Measurements from ENCODE around the gene POLR2J2.
"Not testable (repeated sequence)": the region's sequence is repeated elsewhere in the genome, so short reads cannot be mapped to it uniquely, and the experiment has no call there.

Gene POLR2J2

GRCh38 chr7:102671166-102671955, at the start of gene POLR2J2:
Gene POLR2J2 (minus strand): TSS chr7:102671663. CDS start chr7:102671601, 62 bp downstream.
- in situ Hi-C loops (cut with HindIII; ENCODE audit: low sequenced_read_pairs), result not testable (repeated sequence)

GRCh38 chr7:102718491-102718890, 47.0 kb upstream of the POLR2J2 start:
- in situ Hi-C loops (cut with HindIII; ENCODE audit: low sequenced_read_pairs), result not testable (repeated sequence)

- in situ Hi-C loops (cut with HindIII; ENCODE audit: low sequenced_read_pairs), result not testable (repeated sequence)
Measured at GRCh38 chr7:102715718-102716117, 44.3 kb upstream of the POLR2J2 start.

- in situ Hi-C loops (cut with HindIII; ENCODE audit: low sequenced_read_pairs), result not testable (repeated sequence)
Measured at GRCh38 chr7:102714774-102715522, 43.5 kb upstream of the POLR2J2 start.

GRCh38 chr7:102713691-102714080, 42.2 kb upstream of the POLR2J2 start:
- in situ Hi-C loops (cut with HindIII; ENCODE audit: low sequenced_read_pairs), result not testable (repeated sequence)

- in situ Hi-C loops (cut with HindIII; ENCODE audit: low sequenced_read_pairs), result not testable (repeated sequence)
Measured at GRCh38 chr7:102713011-102713690, 41.7 kb upstream of the POLR2J2 start.

- in situ Hi-C loops (cut with HindIII; ENCODE audit: low sequenced_read_pairs), result not testable (repeated sequence)
Measured at GRCh38 chr7:102698962-102699750, 27.7 kb upstream of the POLR2J2 start.

GRCh38 chr7:102697642-102698512, 26.4 kb upstream of the POLR2J2 start:
- in situ Hi-C loops (cut with HindIII; ENCODE audit: low sequenced_read_pairs), result not testable (repeated sequence)

GRCh38 chr7:102696009-102696408, 24.5 kb upstream of the POLR2J2 start:
- in situ Hi-C loops (cut with HindIII; ENCODE audit: low sequenced_read_pairs), result not testable (repeated sequence)

GRCh38 chr7:102695033-102695552, 23.6 kb upstream of the POLR2J2 start:
- in situ Hi-C loops (cut with HindIII; ENCODE audit: low sequenced_read_pairs), result not testable (repeated sequence)

- in situ Hi-C loops (cut with HindIII; ENCODE audit: low sequenced_read_pairs), result not testable (repeated sequence)
Measured at GRCh38 chr7:102694008-102694407, 22.5 kb upstream of the POLR2J2 start.

GRCh38 chr7:102690602-102691001, 19.1 kb upstream of the POLR2J2 start:
- in situ Hi-C loops (cut with HindIII; ENCODE audit: low sequenced_read_pairs), result not testable (repeated sequence)

GRCh38 chr7:102689436-102690282, 18.2 kb upstream of the POLR2J2 start:
- in situ Hi-C loops (cut with HindIII; ENCODE audit: low sequenced_read_pairs), result not testable (repeated sequence)

- in situ Hi-C loops (cut with HindIII; ENCODE audit: low sequenced_read_pairs), result not testable (repeated sequence)
Measured at GRCh38 chr7:102688299-102689036, 17.0 kb upstream of the POLR2J2 start.

GRCh38 chr7:102682560-102682959, 11.1 kb upstream of the POLR2J2 start:
- in situ Hi-C loops (cut with HindIII; ENCODE audit: low sequenced_read_pairs), result not testable (repeated sequence)

- in situ Hi-C loops (cut with HindIII; ENCODE audit: low sequenced_read_pairs), result not testable (repeated sequence)
Measured at GRCh38 chr7:102680780-102681179, 9.3 kb upstream of the POLR2J2 start.

GRCh38 chr7:102675545-102675944, 4.1 kb upstream of the POLR2J2 start:
- in situ Hi-C loops (cut with HindIII; ENCODE audit: low sequenced_read_pairs), result not testable (repeated sequence)
